GM23338 (cell line): ENCODE measurements around the gene DRAXIN. TPM values are rescaled to one million over a fixed set of nuclear protein-coding genes. Genes with fewer than 3 reads are reported as not detected.

Experiments used
- ATAC-seq: fragments of 200-7000 bp; cut with Tn5 transposase; 3 replicates; pipeline ENCODE4 v1.9.1; 2020
- DNase-seq: peaks from one replicate; pipeline ENCODE4 v3.0.0-alpha.2; 2015; ENCODE audit warnings: low spot score
- H2AFZ ChIP-seq: fragments of 200-600 bp; sonication (generic); 2 replicates; pipeline ENCODE4 v1.8.0; 2016; ENCODE audit warnings: antibody characterized with exemption, mild to moderate bottlenecking, moderate library complexity
- H3F3A ChIP-seq: fragments of 200-600 bp; sonication (generic); replicated peaks from 2 replicates; pipeline ENCODE4 v1.8.0; 2017; ENCODE audit warnings: antibody characterized with exemption, mixed run types, low read depth
- H3K27ac ChIP-seq: fragments of 200-600 bp; sonication (generic); 2 replicates; pipeline ENCODE4 v1.6.1; 2016; ENCODE audit warnings: low read depth
- H3K27me3 ChIP-seq: fragments of 200-600 bp; sonication (generic); 2 replicates; pipeline ENCODE4 v1.8.0; 2016; ENCODE audit warnings: mild to moderate bottlenecking, mixed run types, moderate library complexity; ENCODE audit not compliant: insufficient read depth
- H3K36me3 ChIP-seq: fragments of 200-600 bp; sonication (generic); 2 replicates; pipeline ENCODE4 v1.8.0; 2016; ENCODE audit warnings: mild to moderate bottlenecking; ENCODE audit not compliant: insufficient read depth
- H3K4me1 ChIP-seq: fragments of 200-600 bp; sonication (generic); 2 replicates; pipeline ENCODE4 v1.8.0; 2016; ENCODE audit warnings: mild to moderate bottlenecking, moderate library complexity; ENCODE audit not compliant: insufficient read depth
- H3K4me2 ChIP-seq: fragments of 200-600 bp; sonication (generic); 2 replicates; pipeline ENCODE4 v1.7.1; 2017; ENCODE audit warnings: mixed run types
- H3K4me3 ChIP-seq: fragments of 200-600 bp; sonication (generic); 2 replicates; pipeline ENCODE4 v1.6.1; 2016; ENCODE audit warnings: mixed run types
- H3K79me2 ChIP-seq: fragments of 200-600 bp; sonication (generic); replicated peaks from 2 replicates; pipeline ENCODE4 v1.8.0; 2017; ENCODE audit warnings: mild to moderate bottlenecking; ENCODE audit not compliant: insufficient read depth
- H3K9me2 ChIP-seq: fragments of 200-600 bp; sonication (generic); 2 replicates; pipeline ENCODE4 v1.8.0; 2017; ENCODE audit not compliant: insufficient read depth
- H4K20me1 ChIP-seq: fragments of 200-600 bp; sonication (generic); replicated peaks from 2 replicates; pipeline ENCODE4 v1.8.0; 2017; ENCODE audit warnings: mild to moderate bottlenecking; ENCODE audit not compliant: insufficient read depth
- H3K27ac Mint-ChIP-seq: 2 replicates; pipeline ENCODE4 v1.8.0; 2020; ENCODE audit warnings: inconsistent platforms, mild to moderate bottlenecking, moderate library complexity, mixed read lengths
- H3K27me3 Mint-ChIP-seq: 3 replicates; pipeline ENCODE4 v1.8.0; 2022; ENCODE audit warnings: low read depth, mild to moderate bottlenecking, moderate library complexity, mixed read lengths, inconsistent platforms; ENCODE audit not compliant: insufficient read depth, poor library complexity
- H3K36me3 Mint-ChIP-seq: 3 replicates; pipeline ENCODE4 v1.8.0; 2021; ENCODE audit warnings: low read depth, mild to moderate bottlenecking, inconsistent platforms, moderate library complexity, mixed read lengths
- H3K4me1 Mint-ChIP-seq: 3 replicates; pipeline ENCODE4 v1.8.0; 2020; ENCODE audit warnings: mild to moderate bottlenecking, inconsistent platforms, mixed read lengths
- H3K4me3 Mint-ChIP-seq: 3 replicates; pipeline ENCODE4 v1.8.0; 2021; ENCODE audit warnings: moderate library complexity, mild to moderate bottlenecking, inconsistent platforms, mixed read lengths
- H3K9me3 Mint-ChIP-seq: 3 replicates; pipeline ENCODE4 v1.8.0; 2020; ENCODE audit warnings: moderate library complexity, mild to moderate bottlenecking, inconsistent platforms, mixed read lengths
- CREB1 ChIP-seq: fragments of 250-450 bp; sonication (Bioruptor Pico); IDR thresholded peaks from 2 replicates; pipeline ENCODE4 v1.5.0; 2020; ENCODE audit warnings: low read depth, mild to moderate bottlenecking, moderate library complexity
- CTCF ChIP-seq, 2 experiments: fragments of 200-600 bp in 1 of 2; sonication (generic) in 1 of 2; conservative IDR thresholded peaks; 2 replicates each; pipeline versions ENCODE4 v1.5.1 to v1.6.1; 2016 to 2017; ENCODE audit warnings: antibody characterized with exemption in 2 of 2, low read depth in 2 of 2, mild to moderate bottlenecking in 2 of 2, moderate library complexity in 1 of 2
- EZH2 ChIP-seq: fragments of 200-600 bp; sonication (generic); IDR thresholded peaks from one replicate; pipeline ENCODE4 v1.8.0; 2017; ENCODE audit warnings: antibody characterized with exemption, mild to moderate bottlenecking, low read depth; ENCODE audit not compliant: unreplicated experiment
- EZH2phosphoT487 ChIP-seq: fragments of 200-600 bp; sonication (generic); IDR thresholded peaks from one replicate; pipeline ENCODE4 v1.8.1; 2018; ENCODE audit warnings: antibody characterized with exemption; ENCODE audit not compliant: unreplicated experiment
- JUNB ChIP-seq: IDR thresholded peaks from one replicate; pipeline ENCODE4 v1.6.1; 2016; ENCODE audit warnings: antibody characterized with exemption; ENCODE audit not compliant: unreplicated experiment
- NANOG ChIP-seq: IDR thresholded peaks from 2 replicates; pipeline ENCODE4 v1.6.1; 2016; ENCODE audit warnings: antibody characterized with exemption, borderline replicate concordance
- POLR2AphosphoS5 ChIP-seq: IDR thresholded peaks from 2 replicates; pipeline ENCODE4 v1.6.1; 2016; ENCODE audit warnings: antibody characterized with exemption, low read depth
- STAT1 ChIP-seq: IDR thresholded peaks from one replicate; pipeline ENCODE4 v1.6.1; 2016; ENCODE audit warnings: antibody characterized with exemption; ENCODE audit not compliant: unreplicated experiment
- ZNF331 ChIP-seq: fragments of 250-450 bp; sonication (Bioruptor Pico); IDR thresholded peaks from 2 replicates; pipeline ENCODE4 v1.5.0; 2020; ENCODE audit warnings: low read depth, mild to moderate bottlenecking, moderate library complexity
- ZNF462 ChIP-seq: fragments of 250-450 bp; sonication (Bioruptor Pico); IDR thresholded peaks from 2 replicates; pipeline ENCODE4 v1.5.0; 2020; ENCODE audit warnings: mild to moderate bottlenecking, moderate library complexity
- polyA plus RNA-seq: library from polyadenylated mRNA; unstranded; fragments of >200 nt; fragmentation: Nextera tagmentation; extraction: Ambion mirVana; gene quantifications from 2 replicates; pipeline ENCODE4 v1.2.1, GENCODE V29; 2016
- total RNA-seq: library from RNA; depleted of rRNA; stranded (reverse); fragments of >200 nt; shearing (Covaris generic); gene quantifications from 2 replicates; pipeline ENCODE4 v1.2.3, GENCODE V29; 2014

The DRAXIN gene
- total and polyA plus RNA-seq, 2 experiments from 2014 or later = 7.6 to 23.0 TPM

GRCh38 chr1:11653101-11653860 is 38.2 kb upstream of the DRAXIN start:
- Histone ChIP-seq H3K4me3 (peak overlapping the region; percentile 77), H3F3A (peaks cover 24% of the 10 kb centered on the region), H3K36me3 (peaks cover 11% of the 10 kb centered on the region; the same call in 1 of the 2 replicates), H3K27ac (no peak overlapping the region), H3K27me3 (no peaks in the 10 kb centered on the region), H3K79me2 (peaks cover 20% of the 10 kb centered on the region), H2AFZ (no peak overlapping the region), H4K20me1 (peaks cover 7% of the 10 kb centered on the region; the same call in 1 of the 2 replicates), H3K9me2 (no peaks in the 10 kb centered on the region), H3K4me1 (peaks cover 36% of the 10 kb centered on the region), H3K4me2 (peak overlapping the region; percentile 93)
- ATAC-seq (peak; percentile 6), DNase-seq (peak; percentile 69)
- Mint-ChIP-seq H3K4me1 (peaks cover 43% of the 10 kb centered on the region), H3K27ac (no peak overlapping the region), H3K36me3 (peaks cover 14% of the 10 kb centered on the region; the same call in 2 of the 3 replicates), H3K4me3 (peak overlapping the region; percentile 77), H3K27me3 (peaks cover 27% of the 10 kb centered on the region), H3K9me3 (no peaks in the 10 kb centered on the region; the same call in 2 of the 3 replicates)
- TF ChIP-seq CREB1 (CRISPR knock-in tag) = no peak
- TF ChIP-seq EZH2 = no peak

GRCh38 chr1:11653861-11654136 is 37.7 kb upstream of the DRAXIN start:
- DNase-seq (peak; percentile 34), ATAC-seq (peak; percentile 1)
- Histone ChIP-seq H3K79me2 (peaks cover 20% of the 10 kb centered on the region), H4K20me1 (peaks cover 7% of the 10 kb centered on the region; the same call in 1 of the 2 replicates), H3K27ac (no peak overlapping the region), H3K36me3 (peaks cover 11% of the 10 kb centered on the region; the same call in 1 of the 2 replicates), H3K4me3 (peak overlapping the region; percentile 77), H2AFZ (no peak overlapping the region), H3K4me2 (peak overlapping the region; percentile 93), H3K9me2 (no peaks in the 10 kb centered on the region), H3F3A (peaks cover 24% of the 10 kb centered on the region), H3K27me3 (no peaks in the 10 kb centered on the region), H3K4me1 (peaks cover 33% of the 10 kb centered on the region)
- H3K4me3 Mint-ChIP-seq = peak overlapping the region; percentile 77
- no peak overlapping the region for H3K27ac Mint-ChIP-seq
- H3K27me3 Mint-ChIP-seq = peaks cover 24% of the 10 kb centered on the region
- H3K36me3 Mint-ChIP-seq = peaks cover 14% of the 10 kb centered on the region; the same call in 2 of the 3 replicates
- H3K4me1 Mint-ChIP-seq = peaks cover 38% of the 10 kb centered on the region
- H3K9me3 Mint-ChIP-seq = no peaks in the 10 kb centered on the region; the same call in 2 of the 3 replicates
- TF ChIP-seq STAT1 = no peak
- TF ChIP-seq CTCF (conservative IDR thresholded peaks at IDR 0.05; ENCODE audit: low read depth in 2 of 2) = no peak
- no peak for TF ChIP-seq JUNB
- TF ChIP-seq ZNF331 = no peak
- TF ChIP-seq ZNF462 (CRISPR knock-in tag) = no peak
- no peak for TF ChIP-seq EZH2phosphoT487
- TF ChIP-seq NANOG = no peak
- no peak for TF ChIP-seq POLR2AphosphoS5
- TF ChIP-seq CREB1 (CRISPR knock-in tag) = no peak
